Prostate gland (tissue), 2 donors: ENCODE results near the gene ATP9B. TPM values are rescaled to one million over a fixed set of nuclear protein-coding genes. Genes with fewer than 3 reads are reported as not detected.

ENCODE experiments used
- DNase-seq: peaks from one replicate; pipeline ENCODE4 v3.0.0-alpha.2; 2019; ENCODE audit warnings: low spot score
- H3K27ac ChIP-seq, 2 donors: fragments of 200-600 bp; sonication (generic); 2 replicates each; pipeline ENCODE4 v1.5.1; 2017 to 2019
- H3K27me3 ChIP-seq: fragments of 200-600 bp; sonication (generic); replicated peaks from 2 replicates; pipeline ENCODE4 v1.5.1; 2019; ENCODE audit not compliant: insufficient read depth
- H3K36me3 ChIP-seq, 2 donors: fragments of 200-600 bp; sonication (generic); 1 replicate in 1 of 2; 2 replicates in 1 of 2; pipeline versions ENCODE4 v1.5.1 to v1.8.1; 2017 to 2019
- H3K4me1 ChIP-seq: fragments of 200-600 bp; sonication (generic); replicated peaks from 2 replicates; pipeline ENCODE4 v1.5.1; 2019
- H3K4me3 ChIP-seq, 2 donors: fragments of 200-600 bp; sonication (generic); 2 replicates each; pipeline ENCODE4 v1.5.1; 2017 to 2019
- H3K9me3 ChIP-seq: fragments of 200-600 bp; sonication (generic); 2 replicates; pipeline ENCODE4 v1.5.1; 2017
- CTCF ChIP-seq, 4 experiments: fragments of 200-600 bp in 2 of 4; fragments of 450-650 bp in 2 of 4; sonication (generic) in 2 of 4; IDR thresholded peaks; 1 replicate in 3 of 4; 2 replicates in 1 of 4; pipeline ENCODE4 v1.5.1; 2016 to 2019; ENCODE audit warnings: antibody characterized with exemption in 4 of 4, mild to moderate bottlenecking in 2 of 4, moderate library complexity in 2 of 4
- POLR2A ChIP-seq: fragments of 450-650 bp; IDR thresholded peaks from one replicate; pipeline ENCODE4 v1.6.1; 2016; ENCODE audit warnings: antibody characterized with exemption, mild to moderate bottlenecking
- POLR2AphosphoS5 ChIP-seq: sonication (generic); formaldehyde crosslinking; IDR thresholded peaks from one replicate; pipeline ENCODE4 v1.6.1; 2017; ENCODE audit warnings: antibody characterized with exemption
- WGBS: methylation state at CpG from one replicate; pipeline ENCODE4 v1.1.5; 2018; 5-methylcytosine and 5-hydroxymethylcytosine counted together
- intact Hi-C: fragments of 100-400 bp; cut with DNase I; formaldehyde crosslinking; loops from one replicate; pipeline ENCODE4 v1.14.2; 2022
- total RNA-seq, 2 donors: library from RNA; depleted of rRNA; stranded (reverse); fragments of >200 nt; gene quantifications; one replicate each; pipeline ENCODE4 v1.1.0, GENCODE V29; 2016

The ATP9B gene
- total RNA-seq, 2 donors from 2014 or later: 33.8 to 55.6 TPM

GRCh38 chr18:79352432-79352831 is 283.2 kb downstream of the ATP9B start:
- no peaks in the 10 kb centered on the region for H3K27me3 ChIP-seq
- intact Hi-C loops: no loop called here
- H3K27ac ChIP-seq: no peak overlapping the region
- no peak overlapping the region for H3K4me3 ChIP-seq
- TF ChIP-seq POLR2A: no peak
- no peak for TF ChIP-seq CTCF (IDR thresholded peaks at IDR 0.05)
- WGBS: 72% methylated on average over 6 of the region's 6 CpGs
- no peaks in the 10 kb centered on the region for H3K9me3 ChIP-seq
- no peak for DNase-seq
- no peaks in the 10 kb centered on the region for H3K36me3 ChIP-seq
- no peaks in the 10 kb centered on the region for H3K4me1 ChIP-seq

DNA sequence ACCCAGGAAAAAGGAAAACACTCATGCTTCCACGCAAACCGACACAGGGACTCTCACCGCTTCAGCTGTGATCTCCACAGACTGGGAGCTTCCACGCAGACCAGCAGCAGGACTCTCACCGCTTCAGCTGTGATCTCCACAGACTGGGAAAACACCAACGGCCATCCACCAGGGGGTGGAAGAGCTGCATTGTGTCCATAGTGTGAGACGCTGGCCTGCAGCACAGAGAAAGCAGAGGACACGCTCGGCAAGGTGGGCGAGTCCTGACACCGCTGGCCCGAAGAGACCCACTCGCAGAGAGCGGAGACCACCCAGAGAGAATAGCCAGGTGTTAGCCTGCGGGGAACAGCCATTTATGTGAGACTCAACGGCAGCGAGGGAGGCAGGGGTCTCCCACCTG is 284.1 kb downstream of the ATP9B start:
- no peak overlapping the region for H3K4me3 ChIP-seq
- H3K27ac ChIP-seq: no peak overlapping the region
- H3K4me1 ChIP-seq: no peaks in the 10 kb centered on the region
- no peak for TF ChIP-seq CTCF (IDR thresholded peaks at IDR 0.05)
- no peak for TF ChIP-seq POLR2AphosphoS5
- no peak for TF ChIP-seq POLR2A
- H3K36me3 ChIP-seq: no peaks in the 10 kb centered on the region
- no peaks in the 10 kb centered on the region for H3K27me3 ChIP-seq
- intact Hi-C loops: no loop called here
- DNase-seq: no peak
- WGBS: 83% methylated on average over 17 of the region's 17 CpGs
- H3K9me3 ChIP-seq: no peaks in the 10 kb centered on the region

- DNase-seq: no peak
- TF ChIP-seq POLR2A: no peak
- no peak for TF ChIP-seq CTCF (IDR thresholded peaks at IDR 0.05)
- TF ChIP-seq POLR2AphosphoS5: no peak
- Histone ChIP-seq H3K36me3 (no peaks in the 10 kb centered on the region), H3K4me3 (no peak overlapping the region), H3K27ac (no peak overlapping the region), H3K27me3 (no peaks in the 10 kb centered on the region), H3K4me1 (no peaks in the 10 kb centered on the region), H3K9me3 (no peaks in the 10 kb centered on the region)
- 95% methylated on average over 8 of the region's 8 CpGs for WGBS
- intact Hi-C loops: no loop called here
These were observed 285.2 kb downstream of the ATP9B start for GRCh38 chr18:79354350-79354749.

GRCh38 chr18:79355433-79356335 is 286.5 kb downstream of the ATP9B start:
- 90% methylated on average over 26 of the region's 26 CpGs for WGBS
- no peaks in the 10 kb centered on the region for H3K27me3 ChIP-seq
- no peaks in the 10 kb centered on the region for H3K9me3 ChIP-seq
- intact Hi-C loops: no loop called here
- TF ChIP-seq POLR2AphosphoS5 (no peak), POLR2A (no peak), CTCF (IDR thresholded peaks at IDR 0.05) (no peak)
- H3K4me3 ChIP-seq: no peak overlapping the region
- DNase-seq: no peak
- no peaks in the 10 kb centered on the region for H3K36me3 ChIP-seq
- H3K4me1 ChIP-seq: no peaks in the 10 kb centered on the region
- H3K27ac ChIP-seq: no peak overlapping the region

- Histone ChIP-seq H3K27me3 (no peaks in the 10 kb centered on the region), H3K4me1 (no peaks in the 10 kb centered on the region), H3K27ac (no peak overlapping the region), H3K36me3 (no peaks in the 10 kb centered on the region), H3K4me3 (no peak overlapping the region), H3K9me3 (no peaks in the 10 kb centered on the region)
- intact Hi-C loops: no loop called here
- no peak for TF ChIP-seq POLR2AphosphoS5
- TF ChIP-seq POLR2A: no peak
- TF ChIP-seq CTCF (IDR thresholded peaks at IDR 0.05): no peak
- WGBS: 92% methylated on average over 5 of the region's 5 CpGs
- DNase-seq: no peak
These were observed 287.2 kb downstream of the ATP9B start for GRCh38 chr18:79356435-79356834.
